Measurements from ENCODE around the gene TENM3.
A peak's percentile ranks its signal among the peaks of the same experiment; 100 is the strongest.

Gene TENM3

DNA sequence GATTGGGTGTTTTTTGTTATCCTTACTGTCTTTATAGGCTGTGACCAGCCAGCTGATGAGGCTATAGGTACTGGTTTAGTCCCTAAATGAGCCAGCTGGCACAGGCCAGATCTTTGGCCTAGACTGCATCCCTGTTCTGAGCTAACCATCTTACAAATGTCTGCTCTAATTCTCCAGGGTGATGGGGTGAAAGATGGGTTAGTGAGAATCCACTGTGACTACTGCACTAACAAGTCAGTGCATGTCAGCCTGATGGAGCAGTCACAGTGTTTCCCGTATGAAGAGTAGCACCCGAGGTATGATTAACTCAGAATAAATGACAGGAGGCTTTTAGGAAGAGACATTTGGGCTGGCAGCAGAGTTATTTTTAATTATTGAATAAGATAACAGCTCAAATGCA lies 493.0 kb downstream of the TENM3 start:
- no peak overlapping the region for H3K4me3 ChIP-seq (ENCODE audit: control insufficient read depth, low read depth, low read length)
- TF ChIP-seq, protein P1, sequence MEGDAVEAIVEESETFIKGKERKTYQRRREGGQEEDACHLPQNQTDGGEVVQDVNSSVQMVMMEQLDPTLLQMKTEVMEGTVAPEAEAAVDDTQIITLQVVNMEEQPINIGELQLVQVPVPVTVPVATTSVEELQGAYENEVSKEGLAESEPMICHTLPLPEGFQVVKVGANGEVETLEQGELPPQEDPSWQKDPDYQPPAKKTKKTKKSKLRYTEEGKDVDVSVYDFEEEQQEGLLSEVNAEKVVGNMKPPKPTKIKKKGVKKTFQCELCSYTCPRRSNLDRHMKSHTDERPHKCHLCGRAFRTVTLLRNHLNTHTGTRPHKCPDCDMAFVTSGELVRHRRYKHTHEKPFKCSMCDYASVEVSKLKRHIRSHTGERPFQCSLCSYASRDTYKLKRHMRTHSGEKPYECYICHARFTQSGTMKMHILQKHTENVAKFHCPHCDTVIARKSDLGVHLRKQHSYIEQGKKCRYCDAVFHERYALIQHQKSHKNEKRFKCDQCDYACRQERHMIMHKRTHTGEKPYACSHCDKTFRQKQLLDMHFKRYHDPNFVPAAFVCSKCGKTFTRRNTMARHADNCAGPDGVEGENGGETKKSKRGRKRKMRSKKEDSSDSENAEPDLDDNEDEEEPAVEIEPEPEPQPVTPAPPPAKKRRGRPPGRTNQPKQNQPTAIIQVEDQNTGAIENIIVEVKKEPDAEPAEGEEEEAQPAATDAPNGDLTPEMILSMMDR (conservative IDR thresholded peaks at IDR 0.05; ENCODE audit: control insufficient read depth, insufficient read depth, low read depth, low read length): no peak
- DNase-seq (ENCODE audit: low read depth): no peak

DNA sequence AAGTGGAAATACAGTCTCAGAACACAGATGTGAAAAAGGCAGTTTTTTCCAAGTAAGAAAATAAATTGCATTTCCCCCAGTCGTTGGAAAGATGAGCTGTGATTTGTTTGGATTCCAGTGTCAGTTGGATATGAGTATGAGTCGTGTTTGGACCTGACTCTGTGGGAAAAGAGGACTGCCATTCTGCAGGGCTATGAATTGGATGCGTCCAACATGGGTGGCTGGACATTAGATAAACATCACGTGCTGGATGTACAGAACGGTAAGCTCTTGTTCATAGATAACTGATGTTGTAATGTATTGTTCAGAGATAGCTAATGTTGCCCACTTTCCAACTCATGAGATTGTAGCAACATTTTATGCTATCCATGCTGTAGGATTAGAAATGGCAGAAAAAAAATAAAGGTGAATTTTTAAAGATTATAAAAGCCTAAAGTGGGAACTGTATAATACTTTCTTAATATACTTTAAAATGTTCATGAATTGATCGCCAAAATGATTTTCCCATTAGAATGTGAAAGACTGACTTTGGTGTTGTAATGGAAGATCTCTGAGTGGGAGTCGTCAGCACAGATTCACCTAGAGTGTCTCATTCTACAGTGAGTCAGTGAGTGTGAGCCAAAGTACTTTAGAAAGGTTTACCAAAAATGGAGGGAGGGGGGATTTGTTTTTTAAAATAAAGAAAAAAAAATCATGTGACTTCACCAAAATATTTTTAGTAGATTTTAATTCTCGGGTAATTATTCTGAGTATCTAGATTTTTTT lies 495.3 kb downstream of the TENM3 start:
- H3K4me3 ChIP-seq (ENCODE audit: control insufficient read depth, low read depth, low read length): no peak overlapping the region
- TF ChIP-seq, protein P1 (conservative IDR thresholded peaks at IDR 0.05; ENCODE audit: control insufficient read depth, insufficient read depth, low read depth, low read length): no peak
- peak; percentile 35 for DNase-seq (ENCODE audit: low read depth)

DNA sequence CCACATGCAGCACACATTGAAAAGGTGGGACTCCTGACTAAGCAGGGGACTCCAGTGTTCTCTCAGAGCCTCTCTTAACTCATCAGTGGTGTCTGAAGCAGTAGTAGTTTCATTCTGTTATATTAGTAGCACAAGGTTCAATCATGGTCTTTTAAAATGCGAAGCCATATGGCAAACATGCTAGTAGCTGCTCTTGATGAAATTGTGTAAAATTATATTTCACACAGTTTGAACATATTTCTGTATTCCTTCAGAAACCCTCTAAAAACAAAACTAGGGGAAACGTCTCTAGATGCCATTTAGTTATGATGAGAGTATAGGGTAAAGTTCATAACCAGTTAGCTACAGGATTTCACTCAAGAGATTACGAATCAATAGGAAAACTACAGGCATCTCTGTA lies 497.1 kb downstream of the TENM3 start:
- TF ChIP-seq, protein P1 (conservative IDR thresholded peaks at IDR 0.05; ENCODE audit: control insufficient read depth, insufficient read depth, low read depth, low read length): no peak
- no peak for DNase-seq (ENCODE audit: low read depth)
- no peak overlapping the region for H3K4me3 ChIP-seq (ENCODE audit: control insufficient read depth, low read depth, low read length)

DNA sequence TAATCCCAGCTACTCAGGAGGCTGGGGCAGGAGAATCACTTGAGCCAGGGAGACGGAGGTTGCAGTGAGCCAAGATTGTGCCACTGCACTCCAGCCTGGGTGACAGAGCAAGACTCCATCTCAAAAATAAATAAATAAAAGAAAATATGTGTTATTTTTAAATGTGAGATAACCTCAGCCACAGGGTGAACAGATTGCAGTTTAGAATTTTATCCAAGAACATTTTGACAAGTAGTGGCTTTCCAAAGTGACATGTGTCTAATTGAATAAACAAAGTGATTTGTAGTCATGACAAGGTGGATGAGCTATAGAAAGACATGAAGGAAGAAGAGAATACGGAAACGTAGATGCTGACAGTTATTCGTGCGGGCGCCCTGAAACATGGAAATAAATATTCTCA lies 497.9 kb downstream of the TENM3 start:
- no peak for DNase-seq (ENCODE audit: low read depth)
- TF ChIP-seq, protein P1 (conservative IDR thresholded peaks at IDR 0.05; ENCODE audit: control insufficient read depth, insufficient read depth, low read depth, low read length): no peak

DNA sequence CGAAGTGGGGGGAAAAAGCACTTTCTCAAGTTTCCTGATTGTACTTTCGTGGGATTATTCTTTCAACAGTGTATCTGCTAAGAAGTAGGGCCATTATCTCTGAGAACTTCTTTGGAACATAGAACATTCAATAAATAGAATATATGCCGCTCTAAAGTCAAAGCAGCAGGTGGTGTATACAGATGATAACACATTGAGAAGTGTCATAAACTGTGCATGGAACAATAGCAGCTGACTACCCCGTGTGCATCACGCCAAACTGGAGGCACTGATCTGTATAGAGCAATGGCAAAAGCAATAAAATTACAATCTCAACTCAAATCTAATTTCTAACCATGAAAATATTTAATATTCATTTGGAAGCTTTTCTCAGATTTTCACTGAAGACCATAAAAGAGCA lies 498.7 kb downstream of the TENM3 start:
- TF ChIP-seq, protein P1 (conservative IDR thresholded peaks at IDR 0.05; ENCODE audit: control insufficient read depth, insufficient read depth, low read depth, low read length): no peak
- no peak for DNase-seq (ENCODE audit: low read depth)
- no peak overlapping the region for H3K4me3 ChIP-seq (ENCODE audit: control insufficient read depth, low read depth, low read length)

More for the DNA sequence above, 497.9 kb downstream of the TENM3 start:
- H3K4me3 ChIP-seq (ENCODE audit: control insufficient read depth, low read depth, low read length): no peak overlapping the region

DNA sequence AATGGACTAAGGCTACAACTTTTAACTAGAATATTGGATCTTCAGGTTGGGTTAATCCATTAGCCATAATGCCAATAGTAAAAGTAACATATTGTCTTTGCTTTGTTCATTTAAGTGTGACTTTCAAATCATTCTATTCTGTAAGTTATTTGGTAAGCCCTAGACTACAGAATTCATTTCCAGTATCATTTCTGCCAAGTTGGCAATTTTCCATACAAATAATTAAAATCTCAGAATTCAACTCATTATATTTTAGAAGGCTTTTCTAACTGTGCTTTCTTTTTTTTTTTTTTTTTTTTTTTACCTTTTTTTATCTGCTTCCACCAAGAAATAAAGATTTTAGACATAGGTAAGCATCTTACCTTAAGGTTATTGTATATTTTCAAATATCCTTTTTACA lies 500.6 kb downstream of the TENM3 start:
- no peak for DNase-seq (ENCODE audit: low read depth)
- TF ChIP-seq, protein P1 (conservative IDR thresholded peaks at IDR 0.05; ENCODE audit: control insufficient read depth, insufficient read depth, low read depth, low read length): no peak
- no peak overlapping the region for H3K4me3 ChIP-seq (ENCODE audit: control insufficient read depth, low read depth, low read length)

Measured in fibroblast of mammary gland (primary cell).